Neural progenitor cell (in vitro differentiated cells): Measurements from ENCODE around the gene P3H3. TPM values are rescaled to one million over a fixed set of nuclear protein-coding genes. Genes with fewer than 3 reads are reported as not detected.

Experiments
- DNase-seq: peaks from one replicate; pipeline ENCODE4 v3.0.0-alpha.2; 2016; ENCODE audit warnings: low spot score
- H2AFZ ChIP-seq: fragments of 200-600 bp; sonication (generic); replicated peaks from 2 replicates; pipeline ENCODE4 v1.6.1; 2016; ENCODE audit warnings: antibody characterized with exemption
- H3F3A ChIP-seq: fragments of 200-600 bp; sonication (generic); 2 replicates; pipeline ENCODE4 v1.6.1; 2016; ENCODE audit warnings: antibody characterized with exemption, low read depth
- H3K27ac ChIP-seq: fragments of 200-600 bp; sonication (generic); 2 replicates; pipeline ENCODE4 v1.5.1; 2016; ENCODE audit warnings: mild to moderate bottlenecking
- H3K27me3 ChIP-seq: fragments of 200-600 bp; sonication (generic); 2 replicates; pipeline ENCODE4 v1.6.1; 2016; ENCODE audit warnings: mild to moderate bottlenecking, moderate library complexity
- H3K36me3 ChIP-seq: fragments of 200-600 bp; sonication (generic); 2 replicates; pipeline ENCODE4 v1.5.1; 2016
- H3K4me1 ChIP-seq: fragments of 200-600 bp; sonication (generic); 2 replicates; pipeline ENCODE4 v1.6.1; 2016; ENCODE audit warnings: mixed run types
- H3K4me2 ChIP-seq: fragments of 200-600 bp; sonication (generic); 2 replicates; pipeline ENCODE4 v1.6.1; 2016
- H3K4me3 ChIP-seq: fragments of 200-600 bp; sonication (generic); 2 replicates; pipeline ENCODE4 v1.5.1; 2016
- H3K79me2 ChIP-seq: fragments of 200-600 bp; sonication (generic); 2 replicates; pipeline ENCODE4 v1.6.1; 2016; ENCODE audit warnings: low read depth
- H3K9ac ChIP-seq: fragments of 200-600 bp; sonication (generic); 2 replicates; pipeline ENCODE4 v1.6.1; 2016
- H3K9me3 ChIP-seq: fragments of 200-600 bp; sonication (generic); 2 replicates; pipeline ENCODE4 v1.5.1; 2016; ENCODE audit warnings: low read depth
- H4K20me1 ChIP-seq: fragments of 200-600 bp; sonication (generic); 2 replicates; pipeline ENCODE4 v1.6.1; 2016; ENCODE audit warnings: low read depth
- H3K27ac Mint-ChIP-seq: 3 replicates; pipeline ENCODE4 v1.8.0; 2021; ENCODE audit warnings: mixed read lengths
- H3K27me3 Mint-ChIP-seq: 2 replicates; pipeline ENCODE4 v1.8.0; 2022; ENCODE audit warnings: low read depth, mild to moderate bottlenecking, inconsistent platforms, moderate library complexity, mixed read lengths; ENCODE audit not compliant: insufficient read depth
- H3K36me3 Mint-ChIP-seq: 3 replicates; pipeline ENCODE4 v1.8.0; 2021; ENCODE audit warnings: mixed read lengths
- H3K4me1 Mint-ChIP-seq: 3 replicates; pipeline ENCODE4 v1.8.0; 2021; ENCODE audit warnings: mixed read lengths
- H3K4me3 Mint-ChIP-seq: 3 replicates; pipeline ENCODE4 v1.8.0; 2021; ENCODE audit warnings: mild to moderate bottlenecking, moderate library complexity, mixed read lengths
- H3K9me3 Mint-ChIP-seq: 3 replicates; pipeline ENCODE4 v1.8.0; 2020; ENCODE audit warnings: mixed read lengths
- CTCF ChIP-seq: fragments of 200-600 bp; sonication (generic); IDR thresholded peaks from 2 replicates; pipeline ENCODE4 v1.5.1; 2017; ENCODE audit warnings: antibody characterized with exemption, mild to moderate bottlenecking
- EZH2 ChIP-seq: fragments of 200-600 bp; sonication (generic); IDR thresholded peaks from 2 replicates; pipeline ENCODE4 v1.6.1; 2017; ENCODE audit warnings: antibody characterized with exemption, mild to moderate bottlenecking, moderate library complexity
- EZH2phosphoT487 ChIP-seq: fragments of 200-600 bp; sonication (generic); IDR thresholded peaks from 2 replicates; pipeline ENCODE4 v1.6.1; 2017; ENCODE audit warnings: antibody characterized with exemption
- total RNA-seq: library from RNA; depleted of rRNA; stranded (reverse); fragments of >200 nt; gene quantifications from 2 replicates; pipeline ENCODE4 v1.2.3, GENCODE V29; 2015; ENCODE audit warnings: low replicate concordance

Gene P3H3
- total RNA-seq, 1 donor from 2014 or later, result 14.1 TPM

- Histone ChIP-seq H3K4me1 (peaks cover 40% of the 10 kb centered on the region), H3F3A (peaks cover 29% of the 10 kb centered on the region), H3K4me3 (no peak overlapping the region), H2AFZ (no peak overlapping the region), H3K36me3 (no peaks in the 10 kb centered on the region), H3K27me3 (no peaks in the 10 kb centered on the region), H3K4me2 (no peak overlapping the region), H4K20me1 (no peaks in the 10 kb centered on the region), H3K9ac (no peak overlapping the region), H3K27ac (no peak overlapping the region), H3K9me3 (no peaks in the 10 kb centered on the region), H3K79me2 (no peaks in the 10 kb centered on the region)
- Mint-ChIP-seq H3K4me1 (peaks cover 39% of the 10 kb centered on the region), H3K27ac (no peak overlapping the region), H3K27me3 (peaks cover 5% of the 10 kb centered on the region), H3K36me3 (no peaks in the 10 kb centered on the region), H3K9me3 (no peaks in the 10 kb centered on the region), H3K4me3 (no peak overlapping the region)
- TF ChIP-seq CTCF (no peak), EZH2phosphoT487 (no peak), EZH2 (no peak)
- DNase-seq, result no peak
These were observed 44.4 kb upstream of the P3H3 start for GRCh38 chr12:6783828-6784227.

- Histone ChIP-seq H3K4me3 (no peak overlapping the region), H2AFZ (no peak overlapping the region), H3K9me3 (no peaks in the 10 kb centered on the region), H3K27ac (no peak overlapping the region), H3K79me2 (no peaks in the 10 kb centered on the region), H3K9ac (no peak overlapping the region), H3K36me3 (no peaks in the 10 kb centered on the region), H3K4me1 (peaks cover 40% of the 10 kb centered on the region), H4K20me1 (no peaks in the 10 kb centered on the region), H3K27me3 (no peaks in the 10 kb centered on the region), H3F3A (peaks cover 25% of the 10 kb centered on the region), H3K4me2 (no peak overlapping the region)
- Mint-ChIP-seq H3K4me3 (no peak overlapping the region), H3K4me1 (peaks cover 37% of the 10 kb centered on the region), H3K36me3 (no peaks in the 10 kb centered on the region), H3K27ac (no peak overlapping the region), H3K9me3 (no peaks in the 10 kb centered on the region), H3K27me3 (peaks cover 2% of the 10 kb centered on the region)
- TF ChIP-seq CTCF (no peak), EZH2phosphoT487 (no peak), EZH2 (no peak)
- no peak for DNase-seq
These were observed 43.9 kb upstream of the P3H3 start for GRCh38 chr12:6784296-6784695.

GRCh38 chr12:6784761-6785160 lies 43.4 kb upstream of the P3H3 start:
- H4K20me1 ChIP-seq, result no peaks in the 10 kb centered on the region
- H2AFZ ChIP-seq, result no peak overlapping the region
- Mint-ChIP-seq H3K9me3 (no peaks in the 10 kb centered on the region), H3K27ac (no peak overlapping the region), H3K27me3 (peaks cover 2% of the 10 kb centered on the region), H3K4me3 (no peak overlapping the region), H3K4me1 (peaks cover 37% of the 10 kb centered on the region), H3K36me3 (no peaks in the 10 kb centered on the region)
- H3K4me3 ChIP-seq, result no peak overlapping the region
- no peak overlapping the region for H3K27ac ChIP-seq
- H3K79me2 ChIP-seq, result no peaks in the 10 kb centered on the region
- H3K4me2 ChIP-seq, result no peak overlapping the region
- H3K9me3 ChIP-seq, result no peaks in the 10 kb centered on the region
- H3K4me1 ChIP-seq, result peaks cover 40% of the 10 kb centered on the region
- DNase-seq, result no peak
- H3F3A ChIP-seq, result peaks cover 21% of the 10 kb centered on the region
- no peak for TF ChIP-seq EZH2phosphoT487
- no peak for TF ChIP-seq EZH2
- TF ChIP-seq CTCF, result no peak
- no peak overlapping the region for H3K9ac ChIP-seq
- H3K36me3 ChIP-seq, result no peaks in the 10 kb centered on the region
- H3K27me3 ChIP-seq, result no peaks in the 10 kb centered on the region
